Ramos (cell line): Measurements from ENCODE around the gene PRDM11.
"Not testable (repeated sequence)": the region's sequence is repeated elsewhere in the genome, so short reads cannot be mapped to it uniquely, and the experiment has no call there.

Experiments used
- in situ Hi-C: fragments of 300-500 bp; cut with MboI; formaldehyde crosslinking; loops from one replicate; pipeline ENCODE4 v1.14.3; 2022; ENCODE audit warnings: low sequenced_read_pairs; ENCODE audit not compliant: unreplicated experiment

The PRDM11 gene

DNA sequence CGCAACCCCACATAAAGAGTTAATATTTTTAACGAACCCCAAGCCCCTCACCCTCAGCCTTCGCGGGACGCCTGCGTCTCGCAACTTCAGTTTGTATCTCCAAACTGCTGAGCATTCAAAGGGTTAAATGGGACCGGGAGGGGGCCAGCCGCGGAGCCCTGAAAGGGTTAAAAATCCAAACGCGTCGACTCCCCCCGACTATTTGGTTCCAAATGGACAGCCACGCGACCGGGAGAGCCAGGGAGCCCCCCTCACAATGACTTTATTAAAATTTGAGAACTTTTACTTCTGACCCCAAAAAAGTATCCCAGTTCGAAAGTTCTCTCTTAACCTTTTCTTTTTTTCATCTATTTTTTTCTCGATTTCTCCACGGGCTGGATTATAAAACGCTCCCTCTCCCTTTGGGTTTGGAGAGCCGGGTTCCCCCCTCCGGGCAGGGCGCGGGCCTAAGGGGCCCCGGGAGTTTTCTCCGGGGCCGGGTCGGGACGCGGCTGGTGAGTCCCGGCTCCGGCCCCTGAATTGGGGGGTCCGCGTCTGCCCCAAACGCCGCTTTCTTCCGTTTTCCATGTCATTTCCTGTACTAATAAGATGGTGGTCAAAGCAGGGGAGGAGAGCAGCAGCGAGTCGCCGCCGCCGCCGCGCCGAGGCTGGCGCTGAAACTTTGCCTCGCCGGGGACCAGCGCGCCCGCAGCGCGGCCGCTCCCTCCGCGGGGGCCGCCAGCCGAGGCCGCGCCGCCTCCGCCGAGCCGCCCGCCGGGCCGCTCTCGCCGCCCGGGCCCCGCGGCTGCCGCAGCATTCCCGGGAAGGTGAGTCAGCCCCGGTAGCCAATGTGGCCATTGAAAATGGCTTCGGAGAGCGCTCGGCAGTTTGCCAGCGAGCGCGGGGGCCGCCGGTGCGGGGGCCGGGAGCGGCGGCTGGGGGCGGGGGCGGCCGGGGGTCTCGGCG, at the start of gene PRDM11:
Gene PRDM11 (plus strand): TSS at position 568 of the 945 bp plus-strand sequence. CDS start 35,128 bp downstream, outside the sequence.
- in situ Hi-C loops, result no loop called here

DNA sequence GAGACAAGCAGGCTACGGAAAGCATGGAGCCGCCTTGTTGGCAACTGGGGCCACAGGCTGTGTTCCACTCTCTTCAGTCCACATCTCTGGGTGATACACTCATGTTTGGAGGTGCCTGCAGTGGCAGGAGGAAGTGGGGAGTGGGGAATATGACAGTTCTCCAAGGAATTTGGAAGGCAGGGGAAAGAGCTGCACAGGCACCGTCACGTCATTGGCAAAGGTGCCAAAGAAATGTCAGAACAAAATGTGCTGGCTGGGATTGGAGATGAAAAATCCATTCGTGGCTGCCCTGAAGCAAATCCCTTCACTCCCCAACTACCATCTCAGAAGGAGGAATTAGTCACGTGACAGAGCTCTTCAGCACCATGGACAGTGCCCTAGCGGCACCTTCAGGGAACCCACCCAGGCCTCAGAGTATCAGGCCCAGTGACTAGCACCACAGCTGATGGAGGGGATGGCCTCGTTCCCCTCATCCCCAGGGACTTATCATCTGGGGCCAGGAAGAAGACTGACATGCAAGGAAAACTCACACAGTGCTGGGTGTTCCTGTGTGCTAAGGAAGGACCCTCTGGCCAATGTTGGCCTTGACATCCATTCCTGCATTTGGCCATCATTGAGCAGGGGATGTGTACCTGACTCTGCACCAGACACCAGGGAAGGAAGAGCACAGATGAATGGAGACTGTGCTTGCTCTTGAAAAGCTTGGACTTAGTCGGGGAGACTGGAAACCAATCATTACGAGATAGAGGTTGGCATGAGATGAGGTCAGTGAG, 48.5 kb upstream of the PRDM11 start:
- in situ Hi-C loops, result no loop called here

DNA sequence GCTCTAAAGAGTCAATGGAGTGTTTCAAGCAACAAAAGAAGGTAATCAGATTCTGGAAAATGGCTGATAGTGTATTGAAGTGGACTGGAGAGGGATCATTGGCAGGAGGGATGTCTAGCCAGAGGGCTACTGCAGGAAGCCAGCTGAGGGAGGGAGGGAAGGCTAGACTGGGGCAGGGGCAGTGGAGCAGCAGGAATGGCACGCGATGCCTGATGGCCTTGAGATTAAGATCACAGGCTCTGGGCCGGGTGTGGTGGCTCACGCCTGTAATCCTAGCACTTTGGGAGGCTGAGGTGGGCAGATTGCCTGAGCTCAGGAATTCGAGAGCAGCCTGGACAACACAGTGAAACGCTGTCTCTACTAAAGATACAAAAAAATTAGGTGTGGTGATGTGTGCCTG, 47.5 kb upstream of the PRDM11 start:
- in situ Hi-C loops, result no loop called here

DNA sequence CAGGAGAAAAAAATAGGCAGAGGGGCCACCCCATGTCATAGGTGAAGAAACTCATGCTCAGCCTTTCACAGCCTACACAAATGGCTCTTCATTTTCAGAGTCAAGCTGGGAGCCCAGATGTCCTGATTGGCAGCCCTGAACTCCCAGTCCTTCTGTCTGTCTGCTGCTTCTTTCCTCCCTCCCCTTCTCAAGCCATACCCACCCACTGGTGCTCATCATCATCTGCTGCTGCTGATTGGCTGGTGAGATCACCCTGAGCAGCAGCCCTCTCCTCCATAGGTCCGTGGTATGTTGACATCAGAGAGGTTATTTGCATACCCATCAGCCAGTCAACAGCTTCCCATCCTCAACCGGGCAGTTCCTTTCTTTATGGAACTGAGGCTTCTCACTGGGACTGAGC, 46.1 kb upstream of the PRDM11 start:
- in situ Hi-C loops, result no loop called here

DNA sequence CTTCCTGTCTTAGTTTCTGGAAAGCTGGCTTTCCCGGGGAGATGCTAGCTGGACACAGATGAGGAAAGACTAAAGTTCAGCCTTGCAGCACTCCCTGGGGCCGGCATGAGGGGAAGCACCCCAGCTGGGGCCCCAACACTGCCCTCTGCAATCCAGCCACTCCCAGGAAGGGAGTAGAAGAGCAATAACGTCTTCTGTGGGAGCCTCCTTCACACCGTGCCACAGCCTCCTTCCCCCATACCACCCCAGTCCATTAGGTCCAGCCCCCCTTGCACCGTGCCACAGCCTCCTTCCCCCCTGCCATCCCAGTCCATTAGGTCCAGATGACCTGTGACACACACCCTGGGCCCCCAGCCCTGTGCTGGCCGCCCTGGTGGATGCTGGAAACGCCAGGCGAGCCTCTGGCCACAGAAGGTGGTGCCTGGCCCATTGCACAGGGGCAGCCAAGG, 44.1 kb upstream of the PRDM11 start:
- in situ Hi-C loops, result no loop called here

DNA sequence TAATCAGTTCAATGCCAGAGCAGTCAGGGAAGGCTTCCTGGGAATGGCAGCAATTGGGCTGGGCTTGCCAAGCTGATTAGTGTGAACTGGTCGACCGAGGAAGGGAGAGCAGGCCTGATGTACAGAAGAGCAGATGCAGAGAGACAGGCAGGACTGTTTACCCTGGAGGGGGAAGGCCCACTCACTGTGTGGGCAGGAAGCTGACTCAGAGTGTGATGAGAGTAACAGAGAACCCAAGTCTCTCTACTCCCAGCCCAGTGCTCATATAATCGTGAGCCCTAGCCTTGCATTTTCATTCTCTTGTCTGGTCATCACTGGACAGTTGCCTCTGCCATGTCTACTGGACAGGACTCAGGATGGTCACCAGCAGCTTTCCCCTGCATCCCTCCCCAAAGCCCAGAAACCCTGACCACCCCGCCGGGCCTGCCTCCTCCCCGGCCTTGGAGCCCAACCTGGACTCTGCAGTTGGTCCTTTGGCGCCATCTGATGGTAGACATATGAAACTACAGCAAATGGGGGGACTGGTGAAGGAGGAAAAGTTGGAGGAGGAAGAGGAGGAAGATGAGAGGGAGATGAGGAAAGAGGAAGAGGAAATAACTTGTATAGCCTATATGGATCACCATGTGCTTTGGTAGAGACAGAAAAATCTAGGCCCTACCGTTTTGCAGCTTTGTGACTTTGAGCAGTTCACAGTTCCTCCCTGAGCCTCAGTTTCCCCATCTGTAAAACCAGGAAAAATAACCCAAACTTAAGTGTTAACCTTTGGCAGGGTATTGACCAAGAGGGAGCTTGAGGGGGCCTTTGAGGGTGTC, 43.4 kb upstream of the PRDM11 start:
- in situ Hi-C loops, result no loop called here

DNA sequence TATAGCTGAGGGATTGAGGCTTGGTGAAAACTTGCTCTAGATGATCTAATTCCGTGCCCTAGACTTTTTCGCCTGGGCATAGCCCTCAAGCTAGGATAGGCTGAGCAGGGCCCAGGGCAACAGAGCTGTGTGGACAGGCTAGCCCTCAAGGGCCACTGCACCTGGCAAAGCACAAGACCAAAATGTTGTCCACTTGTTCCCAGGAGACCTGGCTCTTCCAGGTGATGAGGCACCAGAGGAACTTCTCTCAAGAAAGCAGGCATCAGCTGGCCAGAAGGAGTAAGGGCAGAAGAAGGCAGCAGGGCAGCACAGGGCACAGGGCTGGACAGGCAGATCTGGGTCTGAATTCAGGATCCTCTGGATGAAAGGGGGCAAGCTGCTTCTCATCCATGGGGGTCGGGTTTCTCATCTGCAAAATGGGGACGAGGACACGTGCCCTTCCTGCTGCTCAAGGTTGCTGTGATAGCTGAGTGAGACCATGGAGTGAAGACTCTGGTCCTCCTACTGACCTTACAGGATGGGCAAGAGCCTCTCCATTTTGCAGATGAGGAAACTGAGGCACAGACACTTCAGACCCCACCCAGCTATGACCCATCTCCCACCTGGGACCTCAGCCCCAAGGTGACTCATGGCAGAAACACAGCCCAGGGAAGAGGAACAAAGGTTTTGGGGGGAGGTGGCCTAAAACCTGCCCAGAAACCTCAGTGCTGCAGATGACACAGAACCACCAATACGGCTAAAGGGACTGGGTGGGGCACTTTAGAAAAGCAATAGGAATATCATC, 42.2 kb upstream of the PRDM11 start:
- in situ Hi-C loops, result no loop called here

DNA sequence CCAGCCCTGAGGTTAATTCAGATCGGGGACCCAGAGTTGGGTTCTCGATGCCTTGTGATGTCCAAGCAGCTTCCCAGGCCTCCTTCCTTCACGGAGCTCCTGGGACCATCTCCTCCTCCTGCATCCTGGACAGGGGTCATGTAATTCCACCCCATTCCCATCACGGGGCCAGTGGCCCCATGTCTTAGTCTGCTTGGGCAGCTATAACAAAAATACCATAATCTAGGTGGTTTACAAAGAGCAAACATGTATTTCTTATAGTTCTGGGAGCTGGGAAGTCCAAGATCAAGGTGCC, 41.7 kb upstream of the PRDM11 start:
- in situ Hi-C loops, result loop anchor here (5.0 kb wide), 2 partner anchors 177 to 228 kb away; no protein-coding TSS in a partner anchor

DNA sequence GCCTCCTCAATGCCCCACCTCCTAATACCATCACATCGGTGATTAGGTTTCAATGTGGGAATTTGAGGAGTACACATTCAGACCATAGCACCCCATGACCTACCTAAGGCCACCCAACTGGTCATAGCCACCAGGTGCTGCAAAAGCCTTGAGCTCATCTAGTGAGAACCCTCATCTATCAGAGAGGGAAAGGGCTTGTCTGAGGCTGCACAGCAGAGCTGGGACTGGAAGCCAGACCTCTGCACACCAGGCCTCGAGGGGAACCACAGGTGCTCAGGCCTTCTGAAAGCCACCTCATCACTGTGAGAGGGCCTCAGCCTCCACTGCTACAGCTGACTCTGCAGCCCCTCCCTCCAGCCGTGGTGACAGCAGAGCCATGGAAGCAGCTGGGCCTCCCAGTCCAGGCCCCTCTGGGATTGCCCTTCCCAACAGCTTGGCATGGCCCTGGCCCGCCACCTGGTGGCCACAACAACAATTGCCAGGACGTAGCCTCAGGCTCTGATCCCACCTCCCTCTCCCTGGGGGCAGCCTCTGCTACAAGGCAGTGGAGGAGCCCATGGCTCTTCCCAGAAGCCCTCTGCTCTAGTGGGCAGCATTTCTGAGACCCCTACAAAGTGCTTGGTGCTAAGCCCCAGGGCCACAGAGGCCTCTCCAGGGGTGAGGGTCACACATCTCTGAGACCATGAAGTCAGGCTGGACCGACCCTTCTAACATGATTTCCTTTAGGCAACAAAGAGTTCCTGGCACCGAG, 41.0 kb upstream of the PRDM11 start:
- in situ Hi-C loops, result loop anchor here (5.0 kb wide), 2 partner anchors 178 to 227 kb away; no protein-coding TSS in a partner anchor

DNA sequence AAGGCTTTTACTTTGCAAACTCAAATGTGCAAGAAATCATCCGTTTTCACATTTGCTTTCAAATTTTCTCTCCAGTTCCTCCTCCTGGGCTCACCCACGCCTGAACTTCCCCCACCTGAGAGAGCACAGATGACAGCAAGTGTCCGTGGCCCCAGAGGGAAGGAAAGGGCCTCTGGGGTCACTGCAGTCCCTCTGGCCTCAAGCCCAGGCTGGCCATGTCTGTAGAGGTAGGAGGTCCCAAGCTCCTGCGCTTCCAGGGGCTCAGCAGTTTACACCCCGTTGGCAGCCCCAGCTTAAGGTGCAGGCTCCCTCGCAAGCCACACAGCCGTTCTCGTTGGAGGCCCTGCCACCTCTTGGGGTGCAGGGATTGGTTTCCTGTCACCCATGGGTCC, 40.5 kb upstream of the PRDM11 start:
- in situ Hi-C loops, result loop anchor here (5.0 kb wide), 2 partner anchors 179 to 226 kb away; no protein-coding TSS in a partner anchor

DNA sequence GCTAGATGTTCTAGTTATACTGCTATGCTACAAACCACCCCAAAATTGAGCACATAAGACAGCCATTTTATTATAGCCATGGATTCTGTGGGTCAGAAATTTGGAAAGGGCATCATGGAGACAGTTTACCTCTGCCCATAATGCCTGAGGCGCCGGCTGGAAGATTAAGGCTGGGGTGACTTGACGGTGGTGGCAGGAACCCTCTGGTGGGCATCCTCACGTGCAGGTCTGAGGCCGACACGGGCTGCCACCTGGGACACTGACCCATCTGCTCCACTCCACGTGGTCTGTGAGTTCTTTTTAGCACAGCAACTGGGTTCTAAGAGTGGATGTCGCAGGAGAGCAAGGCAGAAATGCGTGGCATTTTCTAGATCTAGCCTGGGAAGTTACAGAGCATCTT, 40.0 kb upstream of the PRDM11 start:
- in situ Hi-C loops, result loop anchor here (5.0 kb wide), 2 partner anchors 179 to 226 kb away; no protein-coding TSS in a partner anchor

DNA sequence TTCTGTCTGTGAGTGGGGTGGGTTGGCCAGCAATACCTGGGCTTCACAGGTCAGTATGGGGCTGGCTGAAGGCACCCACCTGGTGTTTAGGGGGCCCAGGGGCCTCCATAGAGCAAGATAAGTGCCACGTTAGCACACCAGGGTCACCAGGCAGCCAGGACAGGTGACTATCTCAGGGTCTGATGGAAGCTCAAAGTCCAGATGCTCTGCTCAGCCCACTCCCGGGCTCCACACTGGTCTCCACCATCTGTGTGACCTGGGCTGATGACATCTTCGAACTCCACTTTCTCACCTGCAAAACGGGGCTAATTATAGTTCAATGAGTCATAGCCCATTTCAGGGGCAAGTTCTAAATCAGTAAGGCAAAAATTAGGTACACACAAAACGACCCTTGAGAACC, 39.4 kb upstream of the PRDM11 start:
- in situ Hi-C loops, result loop anchor here (5.0 kb wide), 2 partner anchors 180 to 225 kb away; no protein-coding TSS in a partner anchor

DNA sequence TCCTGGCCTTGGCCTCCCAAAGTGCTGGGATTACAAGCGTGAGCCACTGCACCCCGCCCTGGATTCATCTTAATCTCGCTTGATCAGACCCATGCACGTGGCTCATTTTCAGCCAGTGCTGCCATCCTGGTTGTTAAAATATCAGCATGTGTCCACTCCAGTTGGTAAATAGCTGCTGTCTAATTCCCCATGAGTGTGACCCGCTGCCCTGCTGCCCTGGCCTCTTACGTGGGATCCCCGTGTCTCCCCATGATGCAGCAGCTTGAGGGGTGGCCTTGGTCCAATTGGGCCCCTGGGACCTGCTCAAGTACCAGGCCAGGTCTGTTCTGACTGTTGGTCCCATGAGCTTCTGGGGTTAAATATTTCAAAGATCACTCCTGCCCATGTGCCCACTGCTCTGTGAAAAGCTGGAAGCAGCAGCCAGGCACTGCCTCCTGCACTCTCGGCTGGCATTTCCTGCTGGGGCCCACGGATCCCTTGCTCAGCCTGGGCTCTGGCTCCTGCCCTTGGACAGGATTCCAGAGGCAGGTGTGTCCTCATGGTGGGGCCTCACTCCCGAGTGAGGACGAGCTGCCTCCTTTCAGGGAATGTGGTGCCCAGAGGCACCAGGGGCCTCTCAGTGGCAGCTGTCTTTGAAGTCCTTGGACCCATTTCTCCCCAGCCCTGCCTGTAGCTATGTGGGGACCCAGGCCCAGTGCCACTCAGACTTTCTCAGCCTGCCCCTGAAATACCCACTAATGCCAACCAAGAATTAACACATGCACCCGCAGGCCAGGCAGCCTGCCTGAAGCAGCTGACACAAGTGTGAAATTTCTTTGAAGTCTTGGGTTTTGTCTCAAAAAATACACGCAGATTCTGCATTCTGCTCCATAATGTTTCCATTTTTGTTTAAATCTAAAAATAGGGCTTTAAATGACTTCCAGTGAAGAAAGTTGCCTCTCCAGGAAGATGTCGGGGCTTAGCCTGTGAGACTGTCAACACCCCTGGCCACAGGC, 38.1 kb upstream of the PRDM11 start:
- in situ Hi-C loops, result loop anchor here (5.0 kb wide), 2 partner anchors 181 to 224 kb away; no protein-coding TSS in a partner anchor

DNA sequence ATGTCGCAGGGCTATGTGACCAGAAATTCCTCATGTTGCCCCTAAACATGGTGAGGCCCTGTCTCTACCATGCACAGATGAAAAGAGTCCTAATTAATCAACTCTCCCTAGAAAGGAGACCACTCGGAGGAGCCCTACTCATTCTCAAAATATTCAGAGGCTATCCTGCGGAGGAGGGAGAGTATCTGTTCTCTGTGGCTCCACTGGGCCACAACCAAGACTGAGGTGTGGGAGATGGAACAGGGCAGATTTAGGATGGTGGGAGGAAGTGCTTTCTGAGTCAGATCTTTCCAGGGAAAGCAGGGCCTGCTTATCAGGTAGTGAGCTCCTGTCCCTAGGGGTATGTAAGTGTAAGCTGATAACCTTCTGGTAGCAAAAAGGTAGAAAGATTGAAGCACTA, 37.0 kb upstream of the PRDM11 start:
- in situ Hi-C loops, result loop anchor here (5.0 kb wide), 2 partner anchors 182 to 223 kb away; no protein-coding TSS in a partner anchor

DNA sequence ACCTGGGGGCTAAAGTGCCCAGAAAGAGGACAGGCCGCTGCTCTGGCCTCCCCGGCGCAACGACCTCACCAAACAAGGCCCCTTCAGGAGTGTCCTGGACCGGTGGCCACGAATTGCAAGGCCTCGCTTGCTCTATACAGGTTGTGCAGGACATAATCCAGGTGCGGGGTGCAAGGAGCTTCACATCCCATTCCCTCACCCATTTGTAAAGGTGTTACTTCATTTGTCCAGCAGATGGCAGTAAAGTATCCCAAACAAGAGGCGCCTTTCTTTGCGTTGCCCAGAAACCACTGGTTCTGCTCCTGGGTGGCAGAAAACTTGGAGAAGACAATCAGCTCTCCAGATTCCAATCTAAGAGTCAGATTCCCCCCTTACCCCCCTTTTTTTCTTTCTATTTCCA, 35.9 kb upstream of the PRDM11 start:
- in situ Hi-C loops, result loop anchor here (10.0 kb wide), 1 partner anchor 184 kb away; no protein-coding TSS in a partner anchor

DNA sequence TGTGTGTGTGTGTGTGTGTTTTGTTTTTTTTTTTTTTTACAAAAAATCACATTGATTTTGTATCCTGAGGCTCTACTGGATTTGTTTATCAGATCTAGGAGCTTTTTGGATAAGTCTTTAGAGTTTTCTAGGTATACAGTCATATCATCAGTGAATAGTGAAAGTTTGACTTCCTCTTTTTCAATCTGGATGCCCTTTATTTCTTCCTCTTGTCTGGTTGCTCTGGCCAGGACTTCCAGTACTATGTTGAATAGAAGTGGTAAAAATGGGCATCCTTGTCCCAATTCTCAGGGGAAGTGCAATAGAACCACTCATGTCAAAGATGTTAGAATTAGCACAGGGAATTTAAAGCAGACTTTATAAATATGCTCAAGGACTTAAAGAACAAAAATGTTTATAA, 32.6 kb upstream of the PRDM11 start:
- in situ Hi-C loops, result loop anchor here (10.0 kb wide), 1 partner anchor 181 kb away; no protein-coding TSS in a partner anchor

DNA sequence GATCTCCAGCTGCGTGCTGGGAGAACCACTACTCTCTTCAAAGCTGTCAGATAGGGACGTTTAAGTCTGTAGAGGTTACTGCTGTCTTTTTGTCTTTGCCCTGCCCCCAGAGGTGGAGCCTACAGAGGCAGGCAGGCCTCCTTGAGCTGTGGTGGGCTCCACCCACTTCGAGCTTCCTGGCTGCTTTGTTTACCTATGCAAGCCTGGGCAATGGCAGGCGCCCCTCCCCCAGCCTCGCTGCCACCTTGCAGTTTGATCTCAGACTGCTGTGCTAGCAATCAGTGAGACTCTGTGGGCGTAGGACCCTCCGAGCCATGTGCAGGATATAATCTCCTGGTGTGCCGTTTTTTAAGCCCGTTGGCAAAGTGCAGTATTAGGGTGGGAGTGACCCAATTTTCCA, 18.6 kb upstream of the PRDM11 start:
- in situ Hi-C loops, result not testable (repeated sequence)
